NCI-H1417 treated with DMSO at 0.1 percent for 48 hours (cell line): Measurements from ENCODE around the gene DPCD.

ENCODE experiments used
- DNase-seq: peaks from one replicate; lab custom pipeline; 2025; lab: John Stamatoyannopoulos, UW

The DPCD gene

GRCh38 chr10:101567165-101568006 lies 20.7 kb upstream of the DPCD start:
- DNase-seq: no peak

DNA sequence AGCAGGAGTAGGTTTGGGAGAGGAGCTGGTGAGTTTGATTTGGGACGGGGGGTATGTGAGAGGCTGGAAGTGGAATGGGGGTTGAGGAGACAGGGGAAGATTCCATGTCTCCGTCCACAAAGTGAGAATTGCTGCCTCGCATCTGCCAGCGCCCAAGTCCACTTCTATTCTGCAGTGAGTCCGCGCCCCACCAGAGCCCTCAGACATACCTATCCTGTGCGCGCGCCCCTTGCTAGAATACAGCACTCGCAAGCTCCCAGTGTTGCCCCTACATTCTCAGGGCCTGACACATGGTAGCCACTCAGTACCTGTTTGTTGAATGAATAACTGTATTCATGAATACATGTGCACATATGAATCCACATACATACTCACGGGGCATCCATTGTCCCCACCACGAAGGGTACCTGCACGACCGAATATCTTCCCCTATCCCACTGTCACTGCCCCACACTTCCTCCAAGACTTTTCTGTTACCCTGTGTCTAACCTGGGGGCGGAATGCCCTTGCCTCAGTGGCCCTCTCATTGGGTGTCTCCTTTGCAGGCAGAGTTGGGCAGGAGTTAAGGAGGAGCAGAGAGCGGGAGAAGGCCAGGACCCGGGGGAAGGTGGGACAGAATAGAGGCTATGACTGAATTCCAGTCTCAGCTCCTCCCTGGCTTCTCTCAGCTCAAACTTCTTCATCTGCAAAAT lies 19.9 kb upstream of the DPCD start:
- no peak for DNase-seq

- no peak for DNase-seq
Measured at GRCh38 chr10:101569323-101569621, 18.8 kb upstream of the DPCD start.

- no peak for DNase-seq
Measured at GRCh38 chr10:101569622-101570427, 18.3 kb upstream of the DPCD start.

GRCh38 chr10:101570428-101571270 lies 17.5 kb upstream of the DPCD start:
- DNase-seq: no peak

GRCh38 chr10:101571271-101571925 lies 16.7 kb upstream of the DPCD start:
- no peak for DNase-seq

- DNase-seq: no peak
Measured at GRCh38 chr10:101572126-101572525, 16.0 kb upstream of the DPCD start.

DNA sequence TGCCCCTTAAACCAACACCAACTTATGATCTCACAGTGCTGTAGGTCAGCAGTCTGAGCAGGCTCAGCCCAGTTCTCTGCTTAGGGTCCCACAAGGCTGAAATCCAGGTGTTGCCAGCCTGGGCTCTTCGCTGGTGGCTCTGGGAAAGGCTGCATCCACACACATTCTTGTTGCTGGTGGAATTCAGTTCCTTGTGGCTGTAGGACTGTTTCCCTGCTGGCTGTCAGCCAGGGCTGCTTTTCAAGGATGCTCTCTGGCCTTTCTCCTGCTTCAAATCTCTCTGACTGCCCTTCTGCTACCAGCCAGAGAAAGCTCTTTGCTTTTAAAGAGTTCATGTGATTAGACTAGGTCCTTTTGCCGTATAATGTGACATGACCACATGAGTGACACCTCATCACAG lies 15.3 kb upstream of the DPCD start:
- no peak for DNase-seq

GRCh38 chr10:101573885-101574753 lies 14.0 kb upstream of the DPCD start:
- no peak for DNase-seq

DNA sequence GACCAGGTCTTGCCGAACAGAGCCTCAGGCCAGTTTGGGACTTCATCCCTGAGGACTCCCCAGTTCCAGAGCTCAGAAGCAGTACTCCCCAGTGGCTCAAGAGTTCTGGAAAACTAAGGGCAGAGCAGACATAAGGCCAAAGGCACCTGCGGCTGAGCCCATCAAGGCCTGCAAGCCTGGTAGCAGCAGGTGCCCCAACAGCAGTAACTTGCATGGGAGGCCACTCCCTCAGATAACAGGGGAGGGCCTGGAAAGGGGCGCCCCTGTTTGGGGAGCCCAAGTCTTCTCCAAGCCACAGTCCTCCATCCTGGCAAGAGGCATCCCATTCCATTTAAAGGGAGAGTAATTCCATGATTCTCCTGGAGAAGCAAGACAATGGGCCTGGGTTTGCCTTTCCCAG lies 13.0 kb upstream of the DPCD start:
- no peak for DNase-seq

DNA sequence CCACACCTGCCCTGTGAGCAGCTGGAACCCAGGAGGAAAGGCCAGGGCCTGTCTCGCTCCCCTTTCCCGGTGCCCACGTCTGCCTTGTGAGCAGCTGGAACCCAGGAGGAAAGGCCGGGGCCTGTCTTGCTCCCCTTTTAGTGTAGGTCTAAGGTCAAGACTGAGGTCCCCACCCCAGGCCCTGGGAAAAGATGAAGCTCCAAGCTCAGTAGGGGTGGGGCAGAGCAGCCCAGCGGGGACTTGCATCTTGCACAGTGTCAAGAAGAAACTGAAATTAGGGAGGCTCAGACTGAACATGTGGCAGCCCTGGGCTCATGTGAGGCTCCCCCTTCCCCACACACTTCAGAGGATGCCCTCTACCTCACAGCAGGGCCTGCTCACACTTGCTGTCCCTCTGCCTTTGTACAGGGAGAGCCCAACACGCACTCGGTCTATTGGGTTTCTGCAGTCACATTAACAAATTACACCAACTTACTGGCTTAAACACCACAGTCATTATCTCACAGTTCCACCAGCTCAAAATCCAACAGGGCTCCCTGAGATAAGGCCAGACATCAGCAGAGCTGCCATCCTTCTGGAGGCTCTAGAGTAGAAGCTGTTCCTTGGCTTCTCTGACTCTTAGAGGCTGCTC lies 12.4 kb upstream of the DPCD start:
- DNase-seq: no peak

DNA sequence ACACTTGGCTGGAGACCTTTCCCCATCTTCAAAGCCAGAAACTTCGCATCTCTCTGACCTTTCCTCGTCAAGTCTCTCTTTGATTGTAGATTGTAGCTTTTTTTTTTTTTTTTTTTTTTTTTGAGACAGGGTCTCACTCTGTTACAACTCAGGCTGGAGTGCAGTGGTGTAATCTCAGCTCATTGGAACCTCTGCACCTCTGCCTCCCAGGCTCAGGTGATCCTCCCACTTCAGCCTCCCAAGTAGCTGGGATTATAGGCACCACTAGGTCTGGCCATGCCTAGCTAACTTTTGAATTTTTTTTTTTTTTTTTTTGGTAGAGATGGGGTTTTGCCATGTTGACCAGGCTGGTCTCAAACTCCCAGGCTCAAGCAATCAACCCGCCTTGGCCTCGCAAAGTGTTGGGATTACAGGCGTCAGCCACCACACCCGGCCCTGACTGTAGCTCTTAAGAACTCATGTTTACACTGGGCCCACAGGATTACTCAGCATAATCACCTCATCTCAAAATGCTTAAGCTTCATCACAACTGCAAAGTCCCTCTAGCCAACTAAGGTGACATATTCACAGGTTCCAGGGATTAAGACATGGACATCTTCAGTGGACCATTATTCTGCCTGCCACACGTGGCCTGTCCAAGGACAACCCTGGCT lies 11.8 kb upstream of the DPCD start:
- no peak for DNase-seq

DNA sequence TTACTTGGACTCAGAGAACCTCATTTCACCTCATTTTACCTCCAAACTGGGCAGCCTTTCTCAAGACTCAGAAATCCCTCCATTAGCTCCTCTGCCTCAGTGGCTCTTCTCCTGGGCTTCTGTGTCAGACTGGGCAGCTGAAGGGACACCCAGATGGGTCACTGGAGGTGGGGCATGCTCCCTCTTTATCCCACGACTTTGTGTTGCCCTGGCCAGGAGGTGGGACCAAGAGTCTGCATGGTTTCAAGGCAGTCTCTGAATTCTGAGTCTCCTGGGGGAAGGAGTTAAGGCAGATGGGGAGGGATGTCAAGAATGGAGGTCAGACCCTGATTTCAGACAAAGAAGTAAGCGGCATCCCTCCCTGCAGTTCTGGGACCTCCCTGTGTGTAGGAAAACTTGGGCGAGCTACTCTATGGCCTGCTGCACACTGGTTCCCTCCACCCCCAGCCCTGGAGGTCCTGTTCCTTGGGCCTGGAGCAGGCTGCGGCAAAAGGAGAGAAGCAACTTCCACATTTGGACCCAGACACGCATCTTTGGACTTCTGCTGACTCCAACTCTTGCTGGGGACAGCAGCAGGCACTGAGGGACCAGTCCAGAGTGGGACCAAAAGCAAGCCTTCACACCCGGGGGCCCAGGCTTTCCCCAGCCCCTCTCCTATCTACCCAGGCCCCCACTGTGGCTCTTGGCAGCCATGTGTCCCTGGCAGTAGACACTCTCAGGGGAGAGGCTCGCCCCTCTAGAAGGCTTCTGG lies 10.8 kb upstream of the DPCD start:
- no peak for DNase-seq

- no peak for DNase-seq
Measured at GRCh38 chr10:101578192-101578591, 9.9 kb upstream of the DPCD start.

DNA sequence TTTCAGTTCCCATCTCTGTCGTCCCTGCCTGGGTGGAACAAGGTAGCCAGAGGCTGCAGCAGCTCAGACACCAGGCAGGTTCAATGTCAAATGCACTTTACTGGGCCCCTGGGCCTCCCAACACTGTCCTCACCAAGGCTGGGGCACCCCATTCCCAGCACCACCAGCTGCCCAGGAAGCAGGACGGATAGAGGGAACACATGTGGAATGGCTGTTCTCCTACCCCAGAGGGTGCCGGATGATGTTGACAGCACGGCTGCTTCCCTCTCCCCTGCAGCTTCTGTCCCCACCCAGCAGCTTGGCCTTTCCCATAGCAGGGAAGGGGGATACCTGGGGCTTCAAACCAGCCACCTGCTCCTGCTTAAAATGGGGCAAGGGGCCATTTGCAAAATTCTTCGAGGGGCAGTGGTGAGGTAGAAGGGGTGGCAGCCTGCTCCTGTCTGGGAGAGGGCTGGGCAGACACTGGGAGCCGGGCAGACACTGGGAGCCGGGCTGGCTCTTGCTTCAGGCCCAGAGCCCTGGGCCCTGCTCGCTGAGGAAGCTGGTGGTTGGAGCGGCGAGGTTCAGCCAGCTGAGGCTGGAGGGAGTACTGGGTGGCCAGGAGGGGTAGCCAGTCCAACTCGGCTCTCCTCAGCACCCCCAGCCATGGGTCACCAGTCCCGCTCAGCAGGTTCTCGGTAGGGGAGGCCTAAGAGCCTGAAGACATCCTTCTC lies 9.2 kb upstream of the DPCD start:
- no peak for DNase-seq

GRCh38 chr10:101579516-101579870 lies 8.6 kb upstream of the DPCD start:
- no peak for DNase-seq

GRCh38 chr10:101580486-101581399 lies 7.4 kb upstream of the DPCD start:
- no peak for DNase-seq
